SK-N-MC (cell line): Measurements from ENCODE around the gene FAM168A.

Experiments used
- EZH2 ChIP-seq: fragments of 200-600 bp; sonication (generic); IDR thresholded peaks from one replicate; pipeline ENCODE4 v1.6.1; 2017; ENCODE audit warnings: antibody characterized with exemption
- POLR2AphosphoS5 ChIP-seq: IDR thresholded peaks from 2 replicates; pipeline ENCODE4 v1.6.1; 2012; ENCODE audit warnings: mild to moderate bottlenecking, low read depth, low read length, borderline replicate concordance

- no peak for TF ChIP-seq EZH2
- no peak for TF ChIP-seq POLR2AphosphoS5
These were observed 145.2 kb downstream of the FAM168A start for GRCh38 chr11:73452726-73453125.
